IgD-negative memory B cell (primary cell): ENCODE results near the gene EFNA5. TPM values are rescaled to one million over a fixed set of nuclear protein-coding genes. Genes with fewer than 3 reads are reported as not detected.
"Not testable (repeated sequence)": the region's sequence is repeated elsewhere in the genome, so short reads cannot be mapped to it uniquely, and the experiment has no call there.

Source experiments
- H3K27ac Mint-ChIP-seq, 3 donors: one replicate each; pipeline ENCODE4 v1.8.0; 2020 to 2022; ENCODE audit warnings: mild to moderate bottlenecking in 3 of 3, mixed read lengths in 3 of 3, moderate library complexity in 1 of 3
- H3K27me3 Mint-ChIP-seq: one replicate; pipeline ENCODE4 v1.8.0; 2021; ENCODE audit warnings: mixed read lengths
- H3K36me3 Mint-ChIP-seq: one replicate; pipeline ENCODE4 v1.8.0; 2020; ENCODE audit warnings: mild to moderate bottlenecking, mixed read lengths
- H3K4me1 Mint-ChIP-seq, 3 donors: one replicate each; pipeline ENCODE4 v1.8.0; 2020 to 2022; ENCODE audit warnings: mixed read lengths in 3 of 3, mild to moderate bottlenecking in 1 of 3
- H3K4me3 Mint-ChIP-seq, 4 donors: one replicate each; pipeline ENCODE4 v1.8.0; 2020 to 2022; ENCODE audit warnings: mild to moderate bottlenecking in 4 of 4, mixed read lengths in 4 of 4, moderate library complexity in 3 of 4
- H3K9me3 Mint-ChIP-seq, 3 donors: one replicate each; pipeline ENCODE4 v1.8.0; 2020 to 2021; ENCODE audit warnings: mixed read lengths in 3 of 3, mild to moderate bottlenecking in 1 of 3
- polyA plus RNA-seq: library from polyadenylated mRNA; unstranded; fragments of 300-500 nt; fragmentation: Illumina TruSeq; gene quantifications from one replicate; pipeline ENCODE4 v1.2.3, GENCODE V29; 2021

EFNA5 gene
- polyA plus RNA-seq, 1 donor from 2014 or later = not detected

DNA sequence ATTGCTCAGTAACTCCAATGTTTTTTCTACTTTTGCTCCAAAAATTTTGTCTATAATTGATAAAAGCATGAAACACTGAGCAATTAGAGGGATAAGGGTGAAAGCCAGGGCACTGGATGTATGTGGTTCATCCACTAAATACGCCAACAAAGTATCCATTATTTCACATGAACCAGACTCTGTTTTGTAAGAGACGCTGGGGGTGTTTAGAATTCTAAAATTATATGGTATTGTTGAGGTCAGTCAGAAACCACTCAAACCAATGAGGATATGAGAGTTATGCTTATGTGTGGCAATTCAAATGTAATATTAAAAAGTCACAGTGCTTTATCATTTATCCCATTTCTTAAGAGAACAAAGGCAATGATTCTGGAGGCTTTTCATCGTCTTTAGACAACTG, 220.2 kb downstream of the EFNA5 start:
- Mint-ChIP-seq H3K4me1 (peaks cover 0 to 2% (median 0%) of the 10 kb centered on the region in 3 donors), H3K36me3 (no peaks in the 10 kb centered on the region), H3K27ac (no peak overlapping the region), H3K9me3 (peaks cover 0 to 3% (median 0%) of the 10 kb centered on the region in 3 donors), H3K27me3 (peaks cover 5% of the 10 kb centered on the region), H3K4me3 (no peak overlapping the region)

DNA sequence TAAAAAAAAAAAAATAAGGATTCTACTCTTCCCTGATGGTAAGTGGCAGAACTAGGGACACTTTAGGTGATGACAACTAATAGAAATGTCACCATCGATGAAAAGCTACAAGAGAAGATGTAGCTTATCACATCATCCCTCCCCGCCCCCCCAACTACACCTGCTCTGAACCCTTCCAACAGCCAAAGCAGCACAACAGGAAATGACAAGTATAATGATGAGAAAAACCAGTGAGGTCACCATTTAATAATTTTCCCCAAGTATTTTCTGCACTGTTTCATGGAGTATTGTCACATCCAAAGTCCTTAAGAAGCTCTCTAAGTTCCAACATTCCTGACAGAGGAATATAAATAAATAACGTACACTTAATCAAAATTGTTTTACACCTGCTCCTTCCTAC, 221.4 kb downstream of the EFNA5 start:
- Mint-ChIP-seq H3K27ac (no peak overlapping the region), H3K4me3 (no peak overlapping the region), H3K4me1 (peaks cover 0 to 2% (median 0%) of the 10 kb centered on the region in 3 donors), H3K27me3 (peaks cover 5% of the 10 kb centered on the region), H3K36me3 (no peaks in the 10 kb centered on the region), H3K9me3 (peaks cover 0 to 3% (median 0%) of the 10 kb centered on the region in 3 donors)

DNA sequence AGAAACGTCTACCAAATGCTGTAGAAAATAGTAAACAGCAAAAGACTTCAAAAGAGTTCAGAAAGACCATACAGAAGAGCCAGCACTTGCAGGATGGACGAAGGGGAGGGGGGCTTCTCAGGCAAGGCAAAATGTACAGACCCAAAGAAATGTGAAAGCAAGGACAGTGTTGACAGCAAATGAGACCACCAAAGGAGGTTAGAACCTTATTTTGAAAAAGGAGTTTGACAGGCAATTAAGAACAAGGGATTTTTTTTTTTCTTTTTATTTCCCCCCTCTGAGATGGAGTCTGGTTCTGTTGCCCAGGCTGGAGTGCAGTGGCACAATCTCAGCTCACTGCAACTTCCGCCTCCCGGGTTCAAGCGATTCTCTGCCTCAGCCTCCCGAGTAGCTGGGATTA, 223.2 kb downstream of the EFNA5 start:
- Mint-ChIP-seq H3K36me3 (no peaks in the 10 kb centered on the region), H3K27ac (no peak overlapping the region), H3K4me1 (peaks cover 0 to 2% (median 0%) of the 10 kb centered on the region in 3 donors), H3K4me3 (no peak overlapping the region), H3K27me3 (peaks cover 8% of the 10 kb centered on the region), H3K9me3 (peaks cover 0 to 3% (median 0%) of the 10 kb centered on the region in 3 donors)

DNA sequence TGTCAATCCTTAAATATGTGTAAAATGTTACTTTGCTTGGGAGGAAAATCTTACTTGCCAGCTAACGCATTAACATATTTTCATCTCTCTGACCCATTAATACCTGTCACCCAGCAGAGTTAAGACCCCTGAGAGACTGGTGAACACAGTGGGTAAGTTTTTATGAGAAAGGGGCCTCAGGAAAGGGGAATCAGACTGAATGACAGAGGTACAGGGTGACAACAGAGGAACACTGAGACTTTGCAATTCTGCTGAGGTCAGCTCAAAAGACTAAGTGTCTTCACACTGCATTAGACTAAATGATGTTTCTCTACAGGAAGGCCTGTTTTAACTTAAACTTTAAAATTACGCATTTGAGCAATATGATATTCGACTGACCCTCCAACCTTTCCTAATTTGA, 223.8 kb downstream of the EFNA5 start:
- Mint-ChIP-seq H3K27me3 (peaks cover 8% of the 10 kb centered on the region), H3K4me3 (no peak overlapping the region), H3K4me1 (peaks cover 0 to 2% (median 0%) of the 10 kb centered on the region in 3 donors), H3K27ac (no peak overlapping the region), H3K9me3 (peaks cover 0 to 3% (median 0%) of the 10 kb centered on the region in 3 donors), H3K36me3 (no peaks in the 10 kb centered on the region)

DNA sequence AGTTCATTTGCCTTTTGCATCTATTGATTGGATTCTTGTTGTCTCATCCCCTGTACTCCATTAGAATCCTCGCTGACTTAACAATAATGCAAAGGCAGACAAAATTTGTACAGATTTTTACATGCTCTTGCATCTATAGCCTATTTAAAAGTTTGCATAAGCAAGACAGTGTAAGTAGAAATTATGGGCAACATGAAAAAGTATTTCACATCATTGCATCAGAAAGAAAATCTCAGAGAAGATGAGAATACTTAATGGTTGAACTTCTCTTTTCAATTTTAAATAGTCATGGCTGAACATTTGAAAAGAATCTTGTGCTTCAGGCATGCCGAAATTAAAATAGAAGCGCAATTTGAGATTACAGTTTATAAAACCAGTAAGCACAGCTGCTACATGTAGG, 226.4 kb downstream of the EFNA5 start:
- Mint-ChIP-seq H3K9me3 (peaks cover 2 to 7% (median 6%) of the 10 kb centered on the region in 3 donors), H3K27ac (no peak overlapping the region), H3K36me3 (no peaks in the 10 kb centered on the region), H3K27me3 (peaks cover 12% of the 10 kb centered on the region), H3K4me1 (peaks cover 0 to 2% (median 0%) of the 10 kb centered on the region in 3 donors), H3K4me3 (no peak overlapping the region)

DNA sequence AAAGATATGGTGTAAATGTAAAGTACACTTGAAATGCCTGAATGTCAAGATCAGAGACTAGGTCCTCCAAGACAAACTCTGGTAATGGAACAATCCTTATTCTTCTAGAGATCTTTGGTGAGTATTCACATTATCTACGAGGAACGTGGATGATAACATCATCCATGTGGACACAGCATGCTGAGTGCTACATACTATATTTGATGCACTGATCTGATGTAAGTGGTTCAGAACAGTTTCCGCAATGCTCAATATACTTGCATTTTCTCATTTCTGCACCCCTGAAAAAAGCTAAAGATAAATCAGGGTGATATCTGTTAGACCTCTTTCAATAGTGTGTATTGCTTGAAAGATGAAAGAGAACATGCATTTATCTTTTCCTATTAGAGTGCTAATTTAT, 226.8 kb downstream of the EFNA5 start:
- Mint-ChIP-seq H3K27me3 (peaks cover 12% of the 10 kb centered on the region), H3K9me3 (peaks cover 6 to 9% (median 8%) of the 10 kb centered on the region in 3 donors), H3K4me1 (peaks cover 0 to 2% (median 0%) of the 10 kb centered on the region in 3 donors), H3K4me3 (no peak overlapping the region), H3K36me3 (no peaks in the 10 kb centered on the region), H3K27ac (no peak overlapping the region)

DNA sequence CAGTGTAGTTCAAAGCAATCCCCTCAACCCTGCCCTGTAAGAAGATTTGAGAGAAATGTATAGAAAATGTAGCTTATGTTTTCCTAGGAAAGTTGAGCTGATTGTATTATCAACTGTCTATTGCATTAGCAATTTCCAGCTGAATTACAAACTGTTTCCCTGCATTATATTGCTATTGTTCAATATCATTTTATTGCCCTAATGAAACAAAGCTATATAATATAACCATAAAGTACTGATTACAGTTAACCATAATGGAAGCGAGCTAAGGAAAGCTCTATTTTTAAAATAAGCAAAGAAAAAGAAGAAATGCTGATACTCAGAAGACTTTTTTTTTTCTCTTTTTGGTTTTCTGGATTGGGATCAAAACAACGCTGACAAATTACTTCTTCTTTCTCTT, 228.3 kb downstream of the EFNA5 start:
- H3K4me3 Mint-ChIP-seq = no peak overlapping the region
- H3K9me3 Mint-ChIP-seq = peaks cover 9 to 10% (median 10%) of the 10 kb centered on the region in 3 donors
- H3K36me3 Mint-ChIP-seq = no peaks in the 10 kb centered on the region
- peaks cover 8% of the 10 kb centered on the region for H3K27me3 Mint-ChIP-seq
- no peaks in the 10 kb centered on the region for H3K4me1 Mint-ChIP-seq
- no peak overlapping the region for H3K27ac Mint-ChIP-seq

DNA sequence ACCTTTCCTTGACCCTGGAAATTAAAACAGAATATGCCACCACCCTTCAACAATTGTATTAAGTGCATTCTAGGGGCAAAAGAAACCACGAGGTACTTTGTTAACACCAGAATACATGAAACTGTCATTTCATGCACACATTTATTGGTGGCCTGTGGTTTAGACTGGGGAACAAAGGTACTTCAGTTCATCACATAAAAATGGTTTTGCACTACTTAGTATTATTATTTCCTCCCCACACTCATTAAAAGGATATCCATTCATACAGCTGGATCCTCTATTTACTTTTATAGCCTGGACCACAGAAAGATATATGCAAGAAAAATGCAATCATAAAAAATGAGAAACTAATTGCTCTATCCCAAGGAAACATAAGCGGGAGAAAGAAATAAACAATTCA, 230.9 kb downstream of the EFNA5 start:
- H3K4me3 Mint-ChIP-seq = no peak overlapping the region
- H3K27ac Mint-ChIP-seq = no peak overlapping the region
- no peaks in the 10 kb centered on the region for H3K36me3 Mint-ChIP-seq

DNA sequence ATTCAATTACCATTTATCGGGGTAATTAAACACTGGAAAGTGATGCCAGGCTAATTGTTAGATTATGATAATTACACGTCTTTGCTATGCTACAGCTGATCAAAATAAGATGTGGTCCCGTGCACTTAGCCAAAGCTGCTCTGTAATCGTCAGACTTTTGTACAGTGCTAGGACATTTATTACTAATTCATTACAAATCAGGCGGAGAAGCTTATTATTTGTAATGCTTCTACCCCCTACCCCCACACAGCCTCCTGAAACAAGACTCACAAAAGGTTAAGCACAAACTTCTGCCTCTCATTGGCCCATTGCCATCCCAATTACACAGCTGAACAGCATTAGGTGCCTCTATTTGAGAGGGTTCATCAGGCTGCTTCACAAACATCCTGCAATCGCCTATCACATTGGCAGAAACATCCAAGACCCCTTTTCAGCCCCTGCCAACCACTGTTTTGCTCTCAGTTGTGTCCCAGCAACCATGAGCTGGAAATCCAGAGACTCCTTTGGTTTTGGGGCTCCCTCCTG, 232.7 kb downstream of the EFNA5 start:
- Mint-ChIP-seq H3K4me1 (no peaks in the 10 kb centered on the region), H3K36me3 (no peaks in the 10 kb centered on the region), H3K27ac (no peak overlapping the region), H3K27me3 (peaks cover 5% of the 10 kb centered on the region), H3K4me3 (no peak overlapping the region), H3K9me3 (peaks cover 9 to 10% (median 10%) of the 10 kb centered on the region in 3 donors)

More for the DNA sequence above, 230.9 kb downstream of the EFNA5 start:
- Mint-ChIP-seq H3K9me3 (peaks cover 9 to 10% (median 10%) of the 10 kb centered on the region in 3 donors), H3K27me3 (peaks cover 8% of the 10 kb centered on the region), H3K4me1 (no peaks in the 10 kb centered on the region)

DNA sequence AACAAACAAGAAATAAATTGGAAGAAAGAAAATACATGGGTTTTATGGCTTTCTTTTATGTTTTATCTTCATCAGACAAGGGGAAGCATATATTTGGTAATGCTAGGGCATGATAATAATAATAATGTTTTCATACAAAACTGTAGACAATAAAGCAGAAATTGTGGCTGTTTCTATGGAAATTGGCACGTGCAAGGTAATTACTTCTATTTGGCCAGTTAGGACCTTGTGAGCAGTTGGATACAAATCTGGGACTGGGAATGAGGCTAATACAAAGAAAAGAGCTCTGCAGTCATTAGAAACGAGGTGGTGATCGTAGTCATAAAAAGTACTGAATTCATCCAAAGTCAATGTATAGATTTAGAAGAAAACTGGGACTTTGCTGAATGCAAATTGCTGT, 233.6 kb downstream of the EFNA5 start:
- H3K9me3 Mint-ChIP-seq = peaks cover 9 to 10% (median 10%) of the 10 kb centered on the region in 3 donors
- H3K36me3 Mint-ChIP-seq = no peaks in the 10 kb centered on the region
- H3K27me3 Mint-ChIP-seq = peaks cover 5% of the 10 kb centered on the region
- no peak overlapping the region for H3K27ac Mint-ChIP-seq
- no peaks in the 10 kb centered on the region for H3K4me1 Mint-ChIP-seq
- no peak overlapping the region for H3K4me3 Mint-ChIP-seq

DNA sequence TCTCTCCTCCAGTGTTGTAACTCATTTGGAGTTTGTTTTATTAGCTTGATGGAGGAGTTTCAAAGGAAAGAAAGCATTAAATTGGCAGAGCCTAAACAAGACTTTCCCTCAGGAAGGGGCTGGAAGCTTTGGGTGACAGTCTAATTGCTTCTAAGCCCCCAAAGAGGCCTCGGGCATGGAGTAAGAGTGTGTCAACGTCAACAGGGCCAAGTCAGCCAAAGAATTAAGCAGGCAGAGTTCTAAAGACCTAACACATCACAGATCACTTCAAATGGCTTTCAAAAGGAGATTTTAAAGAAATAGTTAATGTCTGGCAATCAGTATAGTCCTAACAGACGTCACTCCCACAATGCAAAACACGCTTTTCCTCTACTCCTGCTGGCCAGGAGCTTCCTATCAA, 234.5 kb downstream of the EFNA5 start:
- H3K27me3 Mint-ChIP-seq = peaks cover 3% of the 10 kb centered on the region
- H3K27ac Mint-ChIP-seq = no peak overlapping the region
- no peak overlapping the region for H3K4me3 Mint-ChIP-seq
- no peaks in the 10 kb centered on the region for H3K36me3 Mint-ChIP-seq
- peaks cover 9 to 10% (median 10%) of the 10 kb centered on the region in 3 donors for H3K9me3 Mint-ChIP-seq
- H3K4me1 Mint-ChIP-seq = no peaks in the 10 kb centered on the region

DNA sequence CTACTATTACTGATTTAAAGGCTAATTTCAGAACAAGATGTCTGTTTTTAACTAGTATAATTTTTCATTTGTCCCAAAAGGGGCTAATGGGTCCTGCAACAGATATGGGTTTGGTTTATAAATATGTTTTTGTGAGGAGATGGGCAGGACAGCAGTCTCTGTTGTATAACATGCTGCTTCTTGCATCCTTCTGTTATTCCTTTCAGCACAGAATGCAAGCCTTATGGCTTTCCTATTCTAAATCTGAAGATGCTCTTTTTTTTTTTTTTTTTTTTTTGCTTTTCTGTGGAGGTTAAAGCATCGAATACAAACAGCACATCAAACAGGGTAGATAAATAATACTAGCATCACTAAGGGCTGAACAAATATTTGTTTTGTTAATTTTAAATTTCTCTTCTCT, 235.7 kb downstream of the EFNA5 start:
- H3K27ac Mint-ChIP-seq = no peak overlapping the region
- no peaks in the 10 kb centered on the region for H3K36me3 Mint-ChIP-seq
- H3K9me3 Mint-ChIP-seq = peaks cover 6 to 10% (median 10%) of the 10 kb centered on the region in 3 donors
- H3K4me3 Mint-ChIP-seq = no peak overlapping the region
- peaks cover 0 to 2% (median 0%) of the 10 kb centered on the region in 3 donors for H3K4me1 Mint-ChIP-seq
- peaks cover 3% of the 10 kb centered on the region for H3K27me3 Mint-ChIP-seq

DNA sequence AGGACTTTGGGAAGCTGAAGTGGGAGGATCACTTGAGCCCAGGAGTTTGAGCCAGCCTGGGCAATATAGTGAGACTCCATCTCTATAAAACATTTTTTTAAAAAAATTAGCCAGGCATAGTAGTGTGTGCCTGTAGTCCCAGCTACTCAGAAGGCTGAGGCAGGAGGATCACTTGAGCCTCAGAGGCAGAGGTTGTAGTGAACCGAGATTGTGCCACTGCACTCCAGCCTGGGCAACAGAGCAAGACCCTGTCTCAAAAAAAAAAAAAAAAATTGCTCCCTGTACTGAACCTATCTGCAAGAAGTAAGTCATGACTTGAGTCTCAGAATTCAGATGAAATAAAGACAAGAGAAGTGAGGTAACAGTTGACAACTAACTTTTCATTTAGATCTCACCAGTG, 237.1 kb downstream of the EFNA5 start:
- H3K9me3 Mint-ChIP-seq, H3K36me3 Mint-ChIP-seq, H3K27me3 Mint-ChIP-seq, H3K27ac Mint-ChIP-seq, H3K4me3 Mint-ChIP-seq, H3K4me1 Mint-ChIP-seq: not testable (repeated sequence)

DNA sequence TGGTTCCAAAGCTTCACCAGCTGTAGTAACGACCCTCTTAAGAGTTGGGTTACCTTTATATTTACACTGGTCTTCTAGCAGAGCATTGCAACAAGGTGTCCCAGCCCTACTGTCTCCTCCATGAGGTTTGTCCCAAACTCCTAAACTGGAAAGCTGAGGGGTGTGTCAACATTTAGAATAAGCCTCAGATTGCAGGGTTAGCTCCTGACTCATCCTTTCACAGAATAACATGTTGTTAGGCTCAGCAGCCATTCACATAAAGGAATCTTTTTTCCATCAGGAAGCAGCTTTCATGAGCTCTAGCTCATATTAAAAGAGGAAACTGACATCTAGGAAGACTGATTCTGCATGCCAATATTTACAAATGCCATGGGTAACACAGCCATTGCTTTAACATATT, 238.7 kb downstream of the EFNA5 start:
- Mint-ChIP-seq H3K4me3 (no peak overlapping the region), H3K9me3 (no peaks in the 10 kb centered on the region), H3K27me3 (no peaks in the 10 kb centered on the region), H3K4me1 (peaks cover 0 to 4% (median 0%) of the 10 kb centered on the region in 3 donors), H3K36me3 (no peaks in the 10 kb centered on the region), H3K27ac (no peak overlapping the region)

DNA sequence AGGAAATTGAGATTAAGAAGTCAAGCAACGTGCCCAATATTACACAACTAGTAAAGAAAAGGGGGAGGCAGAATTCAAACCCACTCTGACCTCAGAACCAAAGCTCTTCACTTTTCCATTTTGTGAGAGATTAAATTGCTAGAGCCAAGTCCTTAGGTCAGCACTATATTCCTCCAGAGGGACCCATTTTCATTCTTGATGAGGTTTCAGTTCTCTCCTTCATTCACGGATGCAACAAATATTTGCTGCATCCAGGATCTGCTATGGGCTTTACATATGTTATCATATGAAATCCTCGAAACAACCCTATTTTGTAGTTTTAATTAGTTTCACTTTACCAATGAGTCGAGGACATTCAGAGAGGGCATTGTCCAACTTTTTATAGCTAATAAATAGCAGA, 239.2 kb downstream of the EFNA5 start:
- Mint-ChIP-seq H3K36me3 (no peaks in the 10 kb centered on the region), H3K27me3 (no peaks in the 10 kb centered on the region), H3K9me3 (no peaks in the 10 kb centered on the region), H3K4me3 (no peak overlapping the region), H3K27ac (no peak overlapping the region), H3K4me1 (peaks cover 0 to 4% (median 0%) of the 10 kb centered on the region in 3 donors)

DNA sequence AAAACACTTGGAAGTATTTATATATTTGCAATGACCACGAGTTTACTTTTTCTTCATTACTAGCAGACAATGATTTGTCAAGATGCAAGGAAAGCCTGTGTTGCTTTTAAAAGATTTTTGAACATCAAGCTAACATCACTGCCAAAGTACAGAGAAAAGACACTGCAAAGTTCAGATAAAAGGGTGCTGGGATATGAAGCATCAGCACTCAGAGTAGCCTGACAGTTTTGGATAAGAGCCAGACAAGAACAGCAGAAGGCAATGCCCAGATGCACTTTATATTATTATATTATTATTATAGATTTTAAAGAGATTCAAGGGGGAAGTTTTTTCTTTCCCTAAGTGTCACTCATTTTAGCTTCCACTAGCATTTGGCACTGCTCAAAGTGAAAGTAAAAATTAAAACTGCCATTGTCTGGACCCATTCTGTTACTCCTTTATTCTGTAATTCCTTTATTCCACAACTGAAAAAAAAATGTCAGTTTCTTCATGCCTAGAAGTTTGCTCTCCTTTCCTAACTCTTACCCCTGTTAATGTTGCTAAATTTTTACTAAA, 240.6 kb downstream of the EFNA5 start:
- H3K27me3 Mint-ChIP-seq = no peaks in the 10 kb centered on the region
- no peak overlapping the region for H3K27ac Mint-ChIP-seq
- H3K9me3 Mint-ChIP-seq = no peaks in the 10 kb centered on the region
- no peak overlapping the region for H3K4me3 Mint-ChIP-seq
- H3K4me1 Mint-ChIP-seq = peaks cover 0 to 4% (median 0%) of the 10 kb centered on the region in 3 donors
- H3K36me3 Mint-ChIP-seq = no peaks in the 10 kb centered on the region
